ENCODE measurements around the gene EFNB2.

GRCh38 chr13:106532111-106532929, 3.1 kb downstream of the EFNB2 start:
- TF ChIP-seq, protein P1, sequence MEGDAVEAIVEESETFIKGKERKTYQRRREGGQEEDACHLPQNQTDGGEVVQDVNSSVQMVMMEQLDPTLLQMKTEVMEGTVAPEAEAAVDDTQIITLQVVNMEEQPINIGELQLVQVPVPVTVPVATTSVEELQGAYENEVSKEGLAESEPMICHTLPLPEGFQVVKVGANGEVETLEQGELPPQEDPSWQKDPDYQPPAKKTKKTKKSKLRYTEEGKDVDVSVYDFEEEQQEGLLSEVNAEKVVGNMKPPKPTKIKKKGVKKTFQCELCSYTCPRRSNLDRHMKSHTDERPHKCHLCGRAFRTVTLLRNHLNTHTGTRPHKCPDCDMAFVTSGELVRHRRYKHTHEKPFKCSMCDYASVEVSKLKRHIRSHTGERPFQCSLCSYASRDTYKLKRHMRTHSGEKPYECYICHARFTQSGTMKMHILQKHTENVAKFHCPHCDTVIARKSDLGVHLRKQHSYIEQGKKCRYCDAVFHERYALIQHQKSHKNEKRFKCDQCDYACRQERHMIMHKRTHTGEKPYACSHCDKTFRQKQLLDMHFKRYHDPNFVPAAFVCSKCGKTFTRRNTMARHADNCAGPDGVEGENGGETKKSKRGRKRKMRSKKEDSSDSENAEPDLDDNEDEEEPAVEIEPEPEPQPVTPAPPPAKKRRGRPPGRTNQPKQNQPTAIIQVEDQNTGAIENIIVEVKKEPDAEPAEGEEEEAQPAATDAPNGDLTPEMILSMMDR (IDR thresholded peaks at IDR 0.05): no peak
- TF ChIP-seq, protein P2, sequence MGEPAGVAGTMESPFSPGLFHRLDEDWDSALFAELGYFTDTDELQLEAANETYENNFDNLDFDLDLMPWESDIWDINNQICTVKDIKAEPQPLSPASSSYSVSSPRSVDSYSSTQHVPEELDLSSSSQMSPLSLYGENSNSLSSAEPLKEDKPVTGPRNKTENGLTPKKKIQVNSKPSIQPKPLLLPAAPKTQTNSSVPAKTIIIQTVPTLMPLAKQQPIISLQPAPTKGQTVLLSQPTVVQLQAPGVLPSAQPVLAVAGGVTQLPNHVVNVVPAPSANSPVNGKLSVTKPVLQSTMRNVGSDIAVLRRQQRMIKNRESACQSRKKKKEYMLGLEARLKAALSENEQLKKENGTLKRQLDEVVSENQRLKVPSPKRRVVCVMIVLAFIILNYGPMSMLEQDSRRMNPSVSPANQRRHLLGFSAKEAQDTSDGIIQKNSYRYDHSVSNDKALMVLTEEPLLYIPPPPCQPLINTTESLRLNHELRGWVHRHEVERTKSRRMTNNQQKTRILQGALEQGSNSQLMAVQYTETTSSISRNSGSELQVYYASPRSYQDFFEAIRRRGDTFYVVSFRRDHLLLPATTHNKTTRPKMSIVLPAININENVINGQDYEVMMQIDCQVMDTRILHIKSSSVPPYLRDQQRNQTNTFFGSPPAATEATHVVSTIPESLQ (CRISPR knock-in tag; IDR thresholded peaks at IDR 0.05): no peak
- TF ChIP-seq USF2 (CRISPR knock-in tag; IDR thresholded peaks at IDR 0.05) (no peak), NFE2L1 (CRISPR knock-in tag; IDR thresholded peaks at IDR 0.05) (no peak), RELA (CRISPR knock-in tag; IDR thresholded peaks at IDR 0.05; ENCODE audit: borderline replicate concordance) (no peak), ATF3 (CRISPR knock-in tag; conservative IDR thresholded peaks at IDR 0.05) (no peak), GTF2I (CRISPR knock-in tag; conservative IDR thresholded peaks at IDR 0.05) (no peak), ESRRA (CRISPR knock-in tag; IDR thresholded peaks at IDR 0.05; ENCODE audit: borderline replicate concordance) (no peak)

Data from WTC11 (cell line).